Erythroblast (primary cell): Measurements from ENCODE around the gene RPL10.

Source experiments
- GATA1 ChIP-seq: IDR thresholded peaks from 2 replicates; pipeline ENCODE4 v1.6.1; 2011; ENCODE audit warnings: low read depth, mild to moderate bottlenecking, control low read depth, low read length, moderate library complexity
- POLR2A ChIP-seq: IDR thresholded peaks from 2 replicates; pipeline ENCODE4 v1.6.1; 2011; ENCODE audit warnings: mild to moderate bottlenecking, low read length

GRCh38 chrX:154433605-154434004, 35.4 kb downstream of the RPL10 start:
- TF ChIP-seq POLR2A (no peak), GATA1 (no peak)
